Uterus (tissue), 2 donors: ENCODE measurements around the gene RNH1.

Source experiments
- POLR2A ChIP-seq, 2 donors: fragments of 450-650 bp; IDR thresholded peaks; one replicate each; pipeline ENCODE4 v1.6.1; 2016; ENCODE audit warnings: antibody characterized with exemption in 2 of 2, mild to moderate bottlenecking in 1 of 2, moderate library complexity in 1 of 2
- TF ChIP-seq, protein P1 (sequence below), 4 experiments: fragments of 200-600 bp in 2 of 4; fragments of 450-650 bp in 2 of 4; sonication (generic) in 2 of 4; IDR thresholded peaks; one replicate each; pipeline ENCODE4 v1.5.1; 2016 to 2019; ENCODE audit warnings: antibody characterized with exemption in 4 of 4, mild to moderate bottlenecking in 2 of 4, moderate library complexity in 1 of 4

DNA sequence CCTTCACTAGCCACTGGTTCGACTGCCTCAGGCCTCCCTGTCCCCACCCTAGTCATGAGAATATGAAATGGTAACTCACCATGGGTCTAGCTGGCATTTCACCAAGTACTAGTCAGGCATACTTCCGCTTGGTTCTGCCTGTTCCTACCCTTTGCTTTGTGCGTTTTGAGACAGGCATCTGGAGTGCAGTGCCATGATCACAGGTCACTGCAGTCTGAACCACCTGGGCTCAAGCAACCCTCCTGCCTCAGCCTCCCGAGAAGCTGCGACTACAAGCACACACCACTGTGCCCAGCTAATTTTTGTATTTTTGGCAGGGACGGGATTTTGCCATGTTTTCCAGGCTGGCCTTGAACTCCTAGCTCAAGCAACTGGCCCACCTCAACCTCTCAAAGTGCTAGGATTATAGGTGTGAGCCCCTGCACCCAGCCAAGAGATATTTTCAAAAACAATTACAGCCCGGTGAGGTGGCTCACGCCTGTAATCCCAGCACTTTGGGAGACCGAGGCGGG, 14.2 kb upstream of the RNH1 start:
- TF ChIP-seq, protein P1, sequence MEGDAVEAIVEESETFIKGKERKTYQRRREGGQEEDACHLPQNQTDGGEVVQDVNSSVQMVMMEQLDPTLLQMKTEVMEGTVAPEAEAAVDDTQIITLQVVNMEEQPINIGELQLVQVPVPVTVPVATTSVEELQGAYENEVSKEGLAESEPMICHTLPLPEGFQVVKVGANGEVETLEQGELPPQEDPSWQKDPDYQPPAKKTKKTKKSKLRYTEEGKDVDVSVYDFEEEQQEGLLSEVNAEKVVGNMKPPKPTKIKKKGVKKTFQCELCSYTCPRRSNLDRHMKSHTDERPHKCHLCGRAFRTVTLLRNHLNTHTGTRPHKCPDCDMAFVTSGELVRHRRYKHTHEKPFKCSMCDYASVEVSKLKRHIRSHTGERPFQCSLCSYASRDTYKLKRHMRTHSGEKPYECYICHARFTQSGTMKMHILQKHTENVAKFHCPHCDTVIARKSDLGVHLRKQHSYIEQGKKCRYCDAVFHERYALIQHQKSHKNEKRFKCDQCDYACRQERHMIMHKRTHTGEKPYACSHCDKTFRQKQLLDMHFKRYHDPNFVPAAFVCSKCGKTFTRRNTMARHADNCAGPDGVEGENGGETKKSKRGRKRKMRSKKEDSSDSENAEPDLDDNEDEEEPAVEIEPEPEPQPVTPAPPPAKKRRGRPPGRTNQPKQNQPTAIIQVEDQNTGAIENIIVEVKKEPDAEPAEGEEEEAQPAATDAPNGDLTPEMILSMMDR (IDR thresholded peaks at IDR 0.05): no peak
- no peak for TF ChIP-seq POLR2A (IDR thresholded peaks at IDR 0.05)
